ENCODE measurements around the gene PLIN5.
"Not testable (repeated sequence)": the region's sequence is repeated elsewhere in the genome, so short reads cannot be mapped to it uniquely, and the experiment has no call there.

DNA sequence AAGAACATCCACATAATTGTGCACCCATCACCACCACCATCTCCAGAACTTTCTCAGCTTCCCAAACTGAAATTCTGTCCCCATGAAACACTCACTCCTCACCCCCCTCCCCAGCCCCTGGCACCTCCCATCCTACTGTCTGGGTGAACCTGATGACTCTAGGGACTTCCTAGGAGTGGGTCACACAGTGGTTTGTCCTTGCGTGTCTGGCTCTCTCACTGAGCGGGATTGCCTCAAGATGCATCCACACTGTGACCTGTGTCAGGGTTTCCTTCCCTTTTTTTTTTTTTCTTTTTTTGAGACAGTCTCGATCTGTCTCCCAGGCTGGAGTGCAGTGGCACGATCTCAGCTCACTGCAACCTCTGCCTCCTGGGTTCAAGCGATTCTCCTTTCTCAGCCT is 28.5 kb upstream of the PLIN5 start:
- TF ChIP-seq CTCF, EP300, POLR2A (IDR thresholded peaks at IDR 0.05): not testable (repeated sequence)

Measured in tibial nerve (tissue), 4 donors.